HL-60 (cell line): ENCODE data around the gene PTPRG.

Experiments used
- DNase-seq, 2 experiments: peaks; one replicate each; pipeline ENCODE4 v3.0.0-alpha.2; 2010 to 2020; ENCODE audit warnings: low read depth in 1 of 2, low spot score in 1 of 2
- H3K27ac ChIP-seq: fragments of 250-450 bp; sonication (Bioruptor Pico); replicated peaks from 2 replicates; pipeline ENCODE4 v1.5.1; 2020; ENCODE audit warnings: mild to moderate bottlenecking, moderate library complexity
- H3K27me3 ChIP-seq: fragments of 250-450 bp; sonication (Bioruptor Pico); 2 replicates; pipeline ENCODE4 v1.5.1; 2021; ENCODE audit warnings: mild to moderate bottlenecking, moderate library complexity; ENCODE audit not compliant: insufficient read depth, poor library complexity, severe bottlenecking
- H3K4me3 ChIP-seq: replicated peaks from 2 replicates; pipeline ENCODE4 v1.5.1; 2011; ENCODE audit warnings: mild to moderate bottlenecking, control low read depth, low read length; ENCODE audit not compliant: insufficient read depth
- GABPA ChIP-seq: IDR thresholded peaks from 2 replicates; pipeline ENCODE4 v1.6.1; 2012; ENCODE audit warnings: low read depth
- POLR2AphosphoS5 ChIP-seq: IDR thresholded peaks from 2 replicates; pipeline ENCODE4 v1.6.1; 2012; ENCODE audit warnings: low read depth
- REST ChIP-seq: IDR thresholded peaks from 2 replicates; pipeline ENCODE4 v1.6.1; 2012; ENCODE audit warnings: low read depth; ENCODE audit not compliant: insufficient replicate concordance
- SPI1 ChIP-seq: IDR thresholded peaks from 2 replicates; pipeline ENCODE4 v1.6.1; 2012; ENCODE audit warnings: low read depth, mild to moderate bottlenecking, borderline replicate concordance
- TF ChIP-seq, protein P1 (sequence below): IDR thresholded peaks from one replicate; pipeline ENCODE4 v1.5.1; 2011; ENCODE audit warnings: low read length, control low read depth, inconsistent platforms; ENCODE audit not compliant: insufficient read depth

The PTPRG gene

DNA sequence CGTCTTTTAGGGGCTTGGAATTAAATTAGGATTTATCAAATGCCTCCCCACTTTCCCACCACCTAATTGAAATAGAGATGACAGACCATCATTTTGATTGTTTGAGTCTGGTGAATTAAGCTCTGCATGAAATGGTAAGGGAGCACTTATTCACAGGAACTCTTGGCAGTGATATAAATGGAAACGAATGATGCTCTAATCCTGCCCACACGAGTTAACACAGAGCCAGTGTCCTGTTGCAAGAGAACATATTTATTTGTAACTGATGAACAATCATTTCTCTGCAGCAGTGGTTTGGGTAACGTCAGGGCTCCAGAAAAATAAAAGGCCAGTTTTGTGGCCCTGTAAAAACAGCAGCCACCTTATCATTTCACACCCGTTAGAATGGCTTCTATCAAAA is 648.6 kb downstream of the PTPRG start:
- Histone ChIP-seq H3K27ac (no peak overlapping the region), H3K4me3 (no peak overlapping the region), H3K27me3 (no peaks in the 10 kb centered on the region)
- TF ChIP-seq POLR2AphosphoS5 (no peak), REST (no peak), GABPA (no peak), SPI1 (no peak)
- TF ChIP-seq, protein P1, sequence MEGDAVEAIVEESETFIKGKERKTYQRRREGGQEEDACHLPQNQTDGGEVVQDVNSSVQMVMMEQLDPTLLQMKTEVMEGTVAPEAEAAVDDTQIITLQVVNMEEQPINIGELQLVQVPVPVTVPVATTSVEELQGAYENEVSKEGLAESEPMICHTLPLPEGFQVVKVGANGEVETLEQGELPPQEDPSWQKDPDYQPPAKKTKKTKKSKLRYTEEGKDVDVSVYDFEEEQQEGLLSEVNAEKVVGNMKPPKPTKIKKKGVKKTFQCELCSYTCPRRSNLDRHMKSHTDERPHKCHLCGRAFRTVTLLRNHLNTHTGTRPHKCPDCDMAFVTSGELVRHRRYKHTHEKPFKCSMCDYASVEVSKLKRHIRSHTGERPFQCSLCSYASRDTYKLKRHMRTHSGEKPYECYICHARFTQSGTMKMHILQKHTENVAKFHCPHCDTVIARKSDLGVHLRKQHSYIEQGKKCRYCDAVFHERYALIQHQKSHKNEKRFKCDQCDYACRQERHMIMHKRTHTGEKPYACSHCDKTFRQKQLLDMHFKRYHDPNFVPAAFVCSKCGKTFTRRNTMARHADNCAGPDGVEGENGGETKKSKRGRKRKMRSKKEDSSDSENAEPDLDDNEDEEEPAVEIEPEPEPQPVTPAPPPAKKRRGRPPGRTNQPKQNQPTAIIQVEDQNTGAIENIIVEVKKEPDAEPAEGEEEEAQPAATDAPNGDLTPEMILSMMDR, result no peak
- no peak for DNase-seq

DNA sequence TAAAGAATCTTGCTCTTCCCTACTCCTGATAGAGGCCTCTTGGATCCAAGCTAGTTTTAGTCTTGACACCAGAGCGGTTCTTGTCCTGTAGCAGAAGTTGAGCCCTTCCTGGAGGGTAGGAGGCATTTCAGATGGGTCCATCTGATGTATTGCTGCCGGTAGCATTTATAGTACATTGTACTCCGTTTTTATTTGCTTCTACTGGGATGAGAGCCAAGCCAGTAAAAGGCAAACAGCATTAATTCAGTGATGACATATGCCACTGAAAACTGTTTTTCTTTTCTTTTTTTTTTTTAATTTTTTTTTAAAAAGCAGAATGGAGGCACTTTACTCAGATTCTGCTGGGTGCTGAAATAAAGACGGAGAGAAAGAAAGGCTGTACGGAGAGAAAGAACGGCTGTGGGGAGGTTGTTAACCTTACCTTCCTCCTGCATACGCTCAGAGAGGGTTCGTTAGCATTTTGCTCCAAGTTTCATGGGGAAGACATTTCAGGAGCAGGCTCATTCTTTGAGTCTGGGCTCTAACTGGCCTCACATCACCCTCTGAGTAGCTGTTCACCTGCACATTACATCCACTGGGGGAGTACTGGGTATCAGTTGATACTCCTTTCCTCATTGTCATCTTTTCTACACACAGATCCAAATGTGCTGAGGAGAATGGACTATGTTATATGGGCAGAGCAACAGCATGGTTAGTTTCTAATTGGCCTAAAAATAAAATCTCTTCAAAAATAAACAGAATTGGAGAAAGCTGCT is 650.5 kb downstream of the PTPRG start:
- H3K4me3 ChIP-seq, result no peak overlapping the region
- H3K27ac ChIP-seq, result no peak overlapping the region
- no peak for DNase-seq
- no peaks in the 10 kb centered on the region for H3K27me3 ChIP-seq
- TF ChIP-seq POLR2AphosphoS5 (no peak), GABPA (no peak), SPI1 (no peak), REST (no peak)
- TF ChIP-seq, protein P1, result no peak

GRCh38 chr3:62214850-62215249 is 653.5 kb downstream of the PTPRG start:
- no peak for TF ChIP-seq GABPA
- no peak for TF ChIP-seq SPI1
- no peak for TF ChIP-seq REST
- TF ChIP-seq, protein P1, result no peak
- TF ChIP-seq POLR2AphosphoS5, result no peak
- Histone ChIP-seq H3K4me3 (no peak overlapping the region), H3K27me3 (no peaks in the 10 kb centered on the region), H3K27ac (no peak overlapping the region)
- no peak for DNase-seq
